HL-60/S4 treated with retinoic acid at 250 ng/mL for 4 days and 3 days (cell line): ENCODE results near the gene EYA3.

Experiments used
- in situ Hi-C: fragments of 300-500 bp; cut with MboI; formaldehyde crosslinking; loops from 2 replicates; pipeline ENCODE4 v1.7.0; 2022; ENCODE audit warnings: low sequenced_read_pairs

EYA3 gene

GRCh38 chr1:27972141-27972540 lies 116.3 kb downstream of the EYA3 start:
- in situ Hi-C loops: no loop called here

GRCh38 chr1:27971674-27972073 lies 116.7 kb downstream of the EYA3 start:
- in situ Hi-C loops: no loop called here

GRCh38 chr1:27970401-27970800 lies 118.0 kb downstream of the EYA3 start:
- in situ Hi-C loops: no loop called here

- in situ Hi-C loops: no loop called here
Observed at GRCh38 chr1:27968692-27969091, 119.7 kb downstream of the EYA3 start.

GRCh38 chr1:27967884-27968466 lies 120.4 kb downstream of the EYA3 start:
- in situ Hi-C loops: no loop called here

GRCh38 chr1:27967106-27967883 lies 121.1 kb downstream of the EYA3 start:
- in situ Hi-C loops: no loop called here

GRCh38 chr1:27966402-27967105 lies 121.9 kb downstream of the EYA3 start:
- in situ Hi-C loops: no loop called here

- in situ Hi-C loops: no loop called here
Observed at GRCh38 chr1:27963393-27963792, 125.0 kb downstream of the EYA3 start.

- in situ Hi-C loops: no loop called here
Observed at GRCh38 chr1:27961646-27962221, 126.7 kb downstream of the EYA3 start.

- in situ Hi-C loops: no loop called here
Observed at GRCh38 chr1:27960762-27961645, 127.4 kb downstream of the EYA3 start.

GRCh38 chr1:27959792-27960603 lies 128.4 kb downstream of the EYA3 start, which contains the start of gene XKR8:
XKR8 (plus strand) TSS chr1:27959973; CDS start chr1:27960070, 97 bp downstream.
- in situ Hi-C loops: no loop called here

- in situ Hi-C loops: no loop called here
Observed at GRCh38 chr1:27958513-27958912, 129.9 kb downstream of the EYA3 start.

- in situ Hi-C loops: no loop called here
Observed at GRCh38 chr1:27957655-27958054, 130.8 kb downstream of the EYA3 start.

- in situ Hi-C loops: no loop called here
Observed at GRCh38 chr1:27956761-27957160, 131.6 kb downstream of the EYA3 start.

GRCh38 chr1:27955076-27955475 lies 133.3 kb downstream of the EYA3 start:
- in situ Hi-C loops: no loop called here

- in situ Hi-C loops: no loop called here
Observed at GRCh38 chr1:27954186-27954585, 134.2 kb downstream of the EYA3 start.

GRCh38 chr1:27952147-27952546 lies 136.3 kb downstream of the EYA3 start:
- in situ Hi-C loops: no loop called here

- in situ Hi-C loops: no loop called here
Observed at GRCh38 chr1:27951396-27951795, 137.0 kb downstream of the EYA3 start.

GRCh38 chr1:27949027-27949426 lies 139.4 kb downstream of the EYA3 start:
- in situ Hi-C loops: no loop called here

GRCh38 chr1:27945020-27945419 lies 143.4 kb downstream of the EYA3 start:
- in situ Hi-C loops: no loop called here
